SW 1271 (cell line): Measurements from ENCODE around the gene FAM117A.
"Not testable (repeated sequence)": the region's sequence is repeated elsewhere in the genome, so short reads cannot be mapped to it uniquely, and the experiment has no call there.

Experiments
- DNase-seq, 2 experiments: peaks; one replicate each; lab custom pipeline; 2025; lab: John Stamatoyannopoulos, UW

FAM117A gene

GRCh38 chr17:49741009-49741691, 22.8 kb downstream of the FAM117A start:
- no peak for DNase-seq

- DNase-seq, result no peak
Measured at GRCh38 chr17:49739641-49740271, 24.2 kb downstream of the FAM117A start.

- DNase-seq, result no peak
Measured at GRCh38 chr17:49738456-49739163, 25.3 kb downstream of the FAM117A start.

- no peak for DNase-seq
Measured at GRCh38 chr17:49734515-49735490, 29.1 kb downstream of the FAM117A start.

GRCh38 chr17:49731435-49731831, 32.5 kb downstream of the FAM117A start:
- DNase-seq, result no peak

GRCh38 chr17:49730785-49731434, 33.0 kb downstream of the FAM117A start:
- DNase-seq, result no peak

- no peak for DNase-seq
Measured at GRCh38 chr17:49730078-49730784, 33.7 kb downstream of the FAM117A start.

GRCh38 chr17:49729069-49729468, 34.9 kb downstream of the FAM117A start:
- DNase-seq, result no peak

- no peak for DNase-seq
Measured at GRCh38 chr17:49728425-49728824, 35.5 kb downstream of the FAM117A start.

- DNase-seq, result no peak
Measured at GRCh38 chr17:49727380-49727779, 36.6 kb downstream of the FAM117A start.

- DNase-seq, result no peak
Measured at GRCh38 chr17:49725452-49726130, 38.3 kb downstream of the FAM117A start.

- not testable (repeated sequence) for DNase-seq
Measured at GRCh38 chr17:49724552-49724951, 39.4 kb downstream of the FAM117A start.

- no peak for DNase-seq
Measured at GRCh38 chr17:49723423-49723822, 40.5 kb downstream of the FAM117A start.

GRCh38 chr17:49722066-49722465, 41.9 kb downstream of the FAM117A start:
- DNase-seq, result no peak

GRCh38 chr17:49717371-49717861, 46.5 kb downstream of the FAM117A start:
- DNase-seq, result no peak

GRCh38 chr17:49716668-49717364, 47.1 kb downstream of the FAM117A start:
- DNase-seq, result no peak

- DNase-seq, result no peak
Measured at GRCh38 chr17:49715717-49716279, 48.1 kb downstream of the FAM117A start.

GRCh38 chr17:49715216-49715615, 48.7 kb downstream of the FAM117A start:
- no peak for DNase-seq
